GM12878 (cell line): ENCODE results near the gene SCN5A. TPM values are rescaled to one million over a fixed set of nuclear protein-coding genes. Genes with fewer than 3 reads are reported as not detected.

Source experiments
- ATAC-seq: fragments of 200-7000 bp; cut with Tn5 transposase; 3 replicates; pipeline ENCODE4 v1.9.1; 2020; ENCODE audit warnings: mild to moderate bottlenecking, moderate library complexity
- BruUV-seq: library from RNA; stranded (reverse); fragments of 400-500 nt; replicated peaks from 2 replicates; lab custom pipeline; 2021; lab: Mats Ljungman, UMichigan
- CTCF ChIA-PET: fragments of 300-600 bp; sonication (Branson Sonifier 250); formaldehyde crosslinking; extraction: SDS; loops from one replicate; lab custom pipeline; 2021; ENCODE audit warnings: inconsistent platforms; lab: Yijun Ruan, JAX
- POLR2A ChIA-PET: fragments of 350-600 bp; formaldehyde crosslinking; extraction: SDS; loops from one replicate; lab custom pipeline; 2021; ENCODE audit warnings: inconsistent platforms; lab: Charles Lee
- RAD21 ChIA-PET: fragments of 300-600 bp; sonication (Branson Sonifier 250); formaldehyde crosslinking; loops from one replicate; lab custom pipeline; 2023; ENCODE audit warnings: antibody characterized with exemption; ENCODE audit not compliant: unreplicated experiment; lab: Charles Lee
- SMC1A ChIA-PET: fragments of 300-600 bp; sonication (Branson Sonifier 250); formaldehyde crosslinking; loops from one replicate; lab custom pipeline; 2023; ENCODE audit not compliant: unreplicated experiment, uncharacterized antibody; lab: Charles Lee
- DNase-seq: peaks from one replicate; pipeline ENCODE4 v3.0.0-alpha.2; 2011; ENCODE audit warnings: low read depth, low spot score
- FAIRE-seq: peaks from 3 replicates; lab custom pipeline; 2011; peaks lifted over from hg19 to GRCh38; lab: Jason Lieb, UNC
- H2AFZ ChIP-seq: 2 replicates; pipeline ENCODE4 v1.6.0; 2011; ENCODE audit warnings: low read depth, low read length, control low read depth; ENCODE audit not compliant: control insufficient read depth
- H3K27ac ChIP-seq: 2 replicates; pipeline ENCODE4 v1.5.1; 2011; ENCODE audit warnings: control low read depth; ENCODE audit not compliant: control insufficient read depth, insufficient read depth
- H3K27me3 ChIP-seq, 2 experiments: replicated peaks in 1 of 2; 2 replicates each; pipeline versions ENCODE4 v1.6.0 to v1.6.1; 2011; ENCODE audit warnings: low read length in 1 of 2; ENCODE audit not compliant: control insufficient read depth in 2 of 2, insufficient read depth in 2 of 2
- H3K36me3 ChIP-seq, 2 experiments: 2 replicates each; pipeline ENCODE4 v1.5.1; 2011; ENCODE audit warnings: low read length in 1 of 2; ENCODE audit not compliant: control insufficient read depth in 2 of 2, insufficient read depth in 2 of 2
- H3K4me1 ChIP-seq: 2 replicates; pipeline ENCODE4 v1.6.1; 2011; ENCODE audit warnings: mild to moderate bottlenecking, low read length, moderate library complexity, mixed read lengths; ENCODE audit not compliant: control insufficient read depth, insufficient read depth
- H3K4me2 ChIP-seq: 2 replicates; pipeline ENCODE4 v1.6.0; 2011; ENCODE audit warnings: control low read depth; ENCODE audit not compliant: control insufficient read depth, insufficient read depth
- H3K4me3 ChIP-seq: fragments of 200-600 bp; sonication (generic); 2 replicates; pipeline ENCODE4 v1.5.1; 2016
- H3K79me2 ChIP-seq: 2 replicates; pipeline ENCODE4 v1.6.0; 2011; ENCODE audit warnings: low read length; ENCODE audit not compliant: control insufficient read depth, insufficient read depth
- H3K9ac ChIP-seq: 2 replicates; pipeline ENCODE4 v1.8.0; 2011; ENCODE audit warnings: low read length, control low read depth, mixed read lengths; ENCODE audit not compliant: control insufficient read depth, insufficient read depth
- H3K9me3 ChIP-seq: replicated peaks from 3 replicates; pipeline ENCODE4 v1.5.1; 2011; ENCODE audit warnings: mild to moderate bottlenecking, low read length; ENCODE audit not compliant: control insufficient read depth, insufficient read depth
- H4K20me1 ChIP-seq: 2 replicates; pipeline ENCODE4 v1.6.0; 2011; ENCODE audit not compliant: control insufficient read depth, insufficient read depth
- CREB1 ChIP-seq: IDR thresholded peaks from 2 replicates; pipeline ENCODE4 v1.6.1; 2012; ENCODE audit warnings: low read depth, mild to moderate bottlenecking, inconsistent platforms
- E4F1 ChIP-seq: fragments of 450-650 bp; IDR thresholded peaks from 2 replicates; pipeline ENCODE4 v1.6.1; 2018; ENCODE audit warnings: borderline replicate concordance, mild to moderate bottlenecking; ENCODE audit not compliant: partially characterized antibody
- MTA2 ChIP-seq: fragments of 450-650 bp; IDR thresholded peaks from 2 replicates; pipeline ENCODE4 v1.6.1; 2016; ENCODE audit warnings: low read depth, mild to moderate bottlenecking, moderate library complexity
- NBN ChIP-seq: fragments of 450-650 bp; IDR thresholded peaks from 2 replicates; pipeline ENCODE4 v1.6.1; 2016
- NFYA ChIP-seq: IDR thresholded peaks from 2 replicates; pipeline ENCODE4 v1.6.1; 2011; ENCODE audit warnings: low read depth, mild to moderate bottlenecking, low read length, improper control_type of control experiment, borderline replicate concordance
- PAX8 ChIP-seq: fragments of 450-650 bp; IDR thresholded peaks from 2 replicates; pipeline ENCODE4 v1.6.1; 2017; ENCODE audit warnings: mild to moderate bottlenecking, moderate library complexity
- PBX3 ChIP-seq: IDR thresholded peaks from 2 replicates; pipeline ENCODE4 v1.6.1; 2011; ENCODE audit warnings: mild to moderate bottlenecking, low read depth, low read length, moderate library complexity; ENCODE audit not compliant: insufficient replicate concordance
- RBBP5 ChIP-seq: fragments of 200-600 bp; sonication (generic); conservative IDR thresholded peaks from 2 replicates; pipeline ENCODE4 v1.6.1; 2016
- RELB ChIP-seq: fragments of 450-650 bp; IDR thresholded peaks from 2 replicates; pipeline ENCODE4 v1.6.1; 2017; ENCODE audit warnings: low read depth, mild to moderate bottlenecking, moderate library complexity
- RFX5 ChIP-seq: IDR thresholded peaks from 2 replicates; pipeline ENCODE4 v1.6.1; 2011; ENCODE audit warnings: low read depth, low read length, improper control_type of control experiment
- SRF ChIP-seq, 2 experiments: IDR thresholded peaks; 2 replicates each; pipeline ENCODE4 v1.6.1; 2011; ENCODE audit warnings: low read depth in 2 of 2, low read length in 2 of 2, mild to moderate bottlenecking in 1 of 2, moderate library complexity in 1 of 2
- TCF7 ChIP-seq: IDR thresholded peaks from 2 replicates; pipeline ENCODE4 v1.6.1; 2014; ENCODE audit warnings: antibody characterized with exemption, borderline replicate concordance
- ZBTB33 ChIP-seq: fragments of 450-650 bp; IDR thresholded peaks from 2 replicates; pipeline ENCODE4 v1.6.1; 2017; ENCODE audit warnings: mild to moderate bottlenecking
- ZNF274 ChIP-seq: IDR thresholded peaks from one replicate; pipeline ENCODE4 v1.8.0; 2011; ENCODE audit not compliant: insufficient read length, insufficient read depth
- WGBS: methylation state at CpG from one replicate; pipeline ENCODE4 v1.1.6; 2016; ENCODE audit warnings: low lambda C conversion rate; ENCODE audit not compliant: insufficient replicate concordance, insufficient coverage; ENCODE audit errors: missing lambda C conversion rate; 5-methylcytosine and 5-hydroxymethylcytosine counted together
- in situ Hi-C: fragments of 300-500 bp; cut with MboI; formaldehyde crosslinking; loops from 9 replicates; pipeline ENCODE4 v1.14.3; 2018; ENCODE audit warnings: mixed read lengths
- intact Hi-C: fragments of 100-400 bp; cut with micrococcal nuclease; formaldehyde crosslinking; loops from one replicate; pipeline ENCODE4 v1.14.2; 2022; ENCODE audit not compliant: unreplicated experiment
- polyA plus RNA-seq, 11 experiments: library from polyadenylated mRNA; depleted of rRNA in 4 of 11; unstranded in 6 of 11; stranded (reverse) in 5 of 11; fragments of >200 nt; fragmentation: Nextera tagmentation in 4 of 11; fragmentation: Illumina TruSeq in 1 of 11; extraction: Ambion mirVana in 4 of 11; extraction: Trizol in 1 of 11; gene quantifications; 1 replicate in 1 of 11; 2 replicates in 10 of 11; pipeline versions ENCODE4 v1.2.1 to v1.2.3, GENCODE V29; 2011 to 2016; ENCODE audit warnings: inconsistent platforms in 2 of 11, missing spikeins in 2 of 11, low read depth in 1 of 11
- total RNA-seq, 4 experiments: library from RNA; depleted of rRNA in 3 of 4; stranded (reverse); fragments of >200 nt in 3 of 4; fragmentation: Illumina TruSeq in 1 of 4; extraction: Trizol in 1 of 4; gene quantifications; 2 replicates each; pipeline versions ENCODE4 v1.2.1 to v1.2.3, GENCODE V29; 2013 to 2021

SCN5A gene
- total and polyA plus RNA-seq, 10 of the 15 experiments (the other 5 are each of a cell fraction or from before 2014, with no cell fraction given) = not detected

- no peak for TF ChIP-seq PBX3
- TF ChIP-seq MTA2 = no peak
- TF ChIP-seq, all 136 proteins: peak for 0
These were observed 87.6 kb downstream of the SCN5A start (continued) for GRCh38 chr3:38561746-38562466.

- Histone ChIP-seq H3K4me2 (no peak overlapping the region), H3K4me3 (no peak overlapping the region), H3K4me1 (no peaks in the 10 kb centered on the region), H2AFZ (no peak overlapping the region), H3K36me3 (no peaks in the 10 kb centered on the region), H3K79me2 (no peaks in the 10 kb centered on the region), H3K27me3 (no peaks in the 10 kb centered on the region), H4K20me1 (no peaks in the 10 kb centered on the region), H3K9ac (no peak overlapping the region), H3K27ac (no peak overlapping the region), H3K9me3 (no peaks in the 10 kb centered on the region)
- ChIA-PET RAD21 (no interaction called here), CTCF (interaction anchor here (0.8 kb wide), 1 partner anchor 40 kb away, joined by 3 read pairs; no protein-coding TSS in a partner anchor), POLR2A (interaction anchor here (0.5 kb wide), 1 partner anchor 64 kb away, joined by 3 read pairs; no protein-coding TSS in a partner anchor), SMC1A (no interaction called here)
- intact Hi-C loops = no loop called here
- WGBS = 55% methylated on average over 7 of the region's 7 CpGs
- DNase-seq (no peak), ATAC-seq (no peak), FAIRE-seq (no peak)
- in situ Hi-C loops = no loop called here
- no TSS peak for BruUV-seq
- TF ChIP-seq ZBTB33 (no peak), NBN (no peak), RELB (no peak), PAX8 (no peak), ZNF274 (no peak), TCF7 (no peak), NFYA (no peak), E4F1 (no peak), RFX5 (no peak), RBBP5 (no peak), SRF (IDR thresholded peaks at IDR 0.05; ENCODE audit: low read depth in 2 of 2, low read length in 2 of 2) (no peak), CREB1 (no peak)
These were observed 88.3 kb downstream of the SCN5A start for GRCh38 chr3:38560996-38561717.
